DMS114 treated with DMSO at 0.1 percent for 48 hours (cell line): ENCODE results near the gene ABAT.

ENCODE experiments used
- DNase-seq: peaks from one replicate; lab custom pipeline; 2025; ENCODE audit not compliant: unreplicated experiment; lab: John Stamatoyannopoulos, UW

ABAT gene

DNA sequence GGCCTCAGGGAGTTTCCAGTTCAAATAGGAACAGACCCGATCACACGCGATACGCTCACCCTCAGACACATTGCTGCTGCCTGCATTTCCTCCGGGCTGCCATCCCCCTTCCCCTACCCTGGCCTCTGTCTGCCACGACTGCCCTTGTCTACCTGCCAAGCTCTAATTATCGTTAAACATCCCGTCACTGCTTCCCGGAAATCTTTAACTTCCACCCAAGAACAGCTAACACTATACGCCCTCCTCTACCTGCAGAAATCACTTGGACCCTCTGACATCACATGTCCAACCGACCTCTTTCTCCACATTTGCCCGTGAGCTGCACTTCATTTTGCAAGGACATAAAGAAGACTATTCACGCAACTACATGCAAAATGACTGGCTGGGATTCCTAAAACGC is 40.4 kb downstream of the ABAT start:
- no peak for DNase-seq

DNA sequence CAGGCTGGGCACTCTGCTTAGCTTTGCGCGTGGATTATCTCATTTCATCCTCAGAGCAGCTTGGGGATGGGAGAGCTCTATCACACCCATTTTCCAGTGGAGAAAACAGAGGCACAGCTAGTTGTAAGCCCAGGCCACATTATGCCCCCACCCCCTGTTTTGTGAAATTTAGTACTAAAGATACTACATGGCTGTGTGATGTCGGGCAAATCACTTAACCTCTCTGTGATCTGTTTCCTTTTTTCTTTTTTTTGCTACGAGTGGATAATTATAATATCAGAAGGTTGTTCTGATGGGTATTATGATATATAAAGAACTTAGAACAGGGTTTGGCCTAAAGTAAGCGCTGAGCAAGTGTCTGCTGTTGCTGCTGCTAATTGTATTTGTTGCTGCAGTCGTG is 41.6 kb downstream of the ABAT start:
- no peak for DNase-seq

- DNase-seq: no peak
These were observed 42.2 kb downstream of the ABAT start for GRCh38 chr16:8716592-8716991.

- DNase-seq: no peak
These were observed 43.1 kb downstream of the ABAT start for GRCh38 chr16:8717469-8717868.

DNA sequence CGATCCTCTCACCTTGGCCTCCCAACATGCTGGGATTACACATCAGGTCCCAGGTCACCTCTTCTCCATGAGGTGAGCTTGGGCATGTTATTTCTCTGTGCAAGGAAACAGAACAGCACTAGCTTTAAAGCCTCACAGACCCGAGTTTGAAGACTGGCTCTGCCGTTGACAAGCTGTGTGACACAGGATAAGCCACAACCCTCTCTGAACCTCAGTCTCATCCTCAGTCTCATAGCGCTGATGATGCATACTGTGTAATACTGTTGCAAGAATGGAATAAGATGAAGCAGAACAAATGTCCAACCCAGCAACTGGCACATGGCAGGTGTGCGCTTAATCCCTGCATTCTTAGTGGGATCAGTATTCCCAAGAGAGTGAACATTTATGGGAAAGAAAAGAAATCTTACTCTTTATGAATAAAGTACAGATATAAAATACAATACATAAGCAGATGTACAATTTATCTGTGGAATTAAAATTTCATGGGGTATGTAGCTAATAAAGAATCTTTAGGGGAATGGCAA is 43.5 kb downstream of the ABAT start:
- no peak for DNase-seq

- no peak for DNase-seq
These were observed 44.6 kb downstream of the ABAT start for GRCh38 chr16:8718851-8719680.

- DNase-seq: no peak
These were observed 45.9 kb downstream of the ABAT start for GRCh38 chr16:8720080-8720966.

DNA sequence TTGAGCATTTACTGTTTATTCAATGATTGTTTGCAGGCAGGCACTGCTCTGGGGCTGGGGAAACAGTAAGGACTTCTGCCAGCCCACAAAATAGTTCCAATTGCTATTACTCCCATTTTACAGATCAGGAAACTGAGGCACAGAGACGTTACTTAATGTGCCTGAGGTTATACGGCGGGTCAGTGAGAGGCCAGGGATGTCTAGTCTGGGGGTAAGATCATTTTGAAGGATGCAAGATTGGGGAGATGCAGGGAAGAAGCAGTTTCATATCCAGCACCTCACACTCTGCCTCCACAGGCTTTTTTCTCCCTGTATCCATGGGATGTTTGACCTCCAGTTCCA is 46.5 kb downstream of the ABAT start:
- no peak for DNase-seq

DNA sequence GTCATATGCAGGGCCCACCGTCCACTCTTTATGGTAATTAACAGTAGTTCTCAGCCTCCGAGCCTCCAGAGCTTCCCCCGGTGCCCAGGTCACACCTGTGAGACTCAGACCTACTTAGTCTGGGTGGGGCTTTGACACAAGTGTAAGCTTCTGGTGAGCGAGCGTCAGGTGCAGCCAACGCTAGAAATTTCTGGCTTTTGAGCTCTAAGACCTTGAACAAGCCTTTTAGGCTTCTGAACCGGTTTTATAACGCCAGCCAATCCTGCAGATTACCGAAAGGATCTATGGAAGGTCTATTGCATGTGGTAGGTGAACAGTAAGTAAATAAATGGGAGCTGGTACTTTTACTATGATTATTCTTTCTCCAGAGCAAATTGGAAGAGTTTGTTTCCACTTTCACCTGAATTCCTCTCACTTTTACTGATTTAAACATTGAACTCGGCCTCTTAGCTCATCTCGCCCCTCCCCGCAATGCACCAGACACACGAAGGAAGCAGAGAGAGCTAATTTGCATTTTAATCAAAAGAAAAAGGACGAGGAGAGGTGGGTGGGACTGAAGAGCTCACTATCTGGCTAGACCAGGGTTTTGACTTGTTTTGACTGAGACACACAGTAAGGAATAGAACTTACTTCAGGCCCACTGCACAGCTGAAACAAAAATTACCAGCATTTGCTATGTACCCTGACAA is 47.1 kb downstream of the ABAT start:
- DNase-seq: no peak

DNA sequence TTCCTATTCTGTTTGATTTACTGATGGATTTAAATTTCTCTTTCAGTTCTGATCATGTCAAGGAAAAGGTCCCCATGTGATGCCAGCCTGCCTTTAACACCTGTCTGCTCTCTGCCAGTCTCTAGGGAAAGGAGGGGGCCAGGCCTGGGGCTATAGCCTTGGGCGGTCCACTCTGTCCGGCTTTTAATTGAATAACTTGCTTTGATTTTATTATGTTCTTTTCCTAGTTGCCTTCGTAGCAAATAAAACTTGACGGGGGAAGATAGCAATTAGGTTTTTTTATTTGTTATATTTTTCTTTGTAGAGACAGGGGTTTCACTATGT is 47.6 kb downstream of the ABAT start:
- no peak for DNase-seq

DNA sequence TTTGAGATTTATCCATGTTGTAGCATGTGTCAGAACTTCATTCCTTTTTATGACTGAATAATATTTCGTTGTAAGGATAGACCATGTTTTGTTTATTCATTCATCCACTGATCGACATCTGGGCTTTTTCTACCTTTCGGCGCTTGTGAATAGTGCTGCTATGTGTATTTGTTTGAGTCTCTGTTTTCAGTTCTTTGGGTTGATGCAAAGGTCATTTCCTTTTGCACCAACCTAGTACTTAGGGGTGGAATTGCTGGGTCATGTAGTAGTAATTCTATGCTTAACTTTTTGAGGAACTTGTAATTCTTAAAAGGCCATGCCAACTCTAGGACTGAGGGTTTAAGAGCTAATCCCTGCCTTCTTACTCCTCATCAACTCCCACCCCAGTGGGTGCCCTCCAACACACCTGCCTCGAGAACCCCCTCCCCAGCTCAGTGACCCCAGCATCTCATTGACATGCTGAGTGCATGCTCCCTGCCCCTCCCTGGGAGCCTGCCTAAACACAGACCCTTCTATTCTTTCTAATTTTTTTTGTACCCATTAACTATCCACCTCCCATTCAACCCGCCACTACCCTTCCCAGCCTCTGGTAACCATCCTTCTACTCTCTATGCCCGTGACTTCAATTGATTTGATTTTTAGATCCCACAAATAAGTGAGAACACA is 51.2 kb downstream of the ABAT start:
- DNase-seq: no peak

- DNase-seq: no peak
These were observed 52.9 kb downstream of the ABAT start for GRCh38 chr16:8727131-8727806.

DNA sequence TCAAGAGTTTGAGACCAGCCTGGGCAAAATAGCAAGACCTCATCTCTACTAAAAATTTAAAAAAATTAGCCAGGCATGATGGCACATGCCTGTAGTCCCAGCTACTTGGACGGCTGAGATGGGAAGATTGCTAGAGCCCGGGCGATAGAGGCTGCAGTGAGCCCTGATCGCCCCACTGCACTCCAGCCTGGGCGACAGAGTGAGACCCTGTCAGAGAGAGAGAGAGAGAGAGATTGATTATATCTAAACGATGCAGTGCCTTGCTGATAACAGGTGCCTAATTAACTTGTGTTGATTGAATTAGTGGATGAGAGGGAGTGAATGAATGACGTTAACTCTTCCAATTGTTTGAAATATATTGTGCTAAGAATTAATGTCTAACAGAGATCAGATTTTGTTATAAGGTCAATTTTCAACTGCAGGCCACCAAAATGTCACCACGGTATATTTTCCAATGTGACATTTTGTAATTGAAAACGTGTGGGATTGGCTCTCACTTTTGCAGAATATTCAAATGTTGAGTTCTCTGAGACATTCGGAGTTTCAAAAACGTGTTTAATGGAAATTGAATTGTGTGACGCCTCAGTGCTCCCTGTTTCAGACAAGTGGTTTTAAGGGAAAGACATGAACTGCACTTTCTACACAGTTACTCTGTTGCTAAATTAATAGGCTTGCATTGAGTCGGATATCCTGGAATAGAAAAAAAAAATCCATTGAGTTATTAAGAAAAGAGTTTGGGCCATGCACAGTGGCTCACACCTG is 53.6 kb downstream of the ABAT start:
- DNase-seq: no peak

DNA sequence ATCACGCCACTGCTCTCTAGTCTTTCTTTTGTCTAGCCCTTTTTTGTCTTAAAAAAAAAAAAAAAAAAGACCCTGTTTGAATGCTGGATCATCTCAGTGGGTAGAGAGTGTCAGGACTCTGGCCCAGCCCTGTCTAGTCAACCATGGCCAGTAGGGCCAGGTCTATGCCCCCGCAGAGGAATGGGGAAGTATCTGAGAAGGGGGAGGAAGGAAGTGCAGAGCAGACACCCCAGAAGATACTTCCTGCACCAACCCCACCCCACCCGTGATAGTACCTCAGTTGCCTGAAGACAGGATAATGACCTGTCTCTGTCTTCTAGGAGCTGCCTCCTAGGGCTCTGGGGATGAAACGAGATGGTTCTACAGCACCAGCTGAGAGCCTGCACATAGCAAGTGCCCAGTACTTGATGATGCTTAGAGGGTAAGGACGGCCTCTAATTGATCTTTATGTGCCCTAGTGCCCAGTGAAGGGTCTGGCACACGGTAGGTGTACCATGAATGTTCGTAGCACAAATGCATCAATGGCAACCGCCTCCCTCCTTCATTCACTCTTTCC is 55.4 kb downstream of the ABAT start:
- DNase-seq: no peak

DNA sequence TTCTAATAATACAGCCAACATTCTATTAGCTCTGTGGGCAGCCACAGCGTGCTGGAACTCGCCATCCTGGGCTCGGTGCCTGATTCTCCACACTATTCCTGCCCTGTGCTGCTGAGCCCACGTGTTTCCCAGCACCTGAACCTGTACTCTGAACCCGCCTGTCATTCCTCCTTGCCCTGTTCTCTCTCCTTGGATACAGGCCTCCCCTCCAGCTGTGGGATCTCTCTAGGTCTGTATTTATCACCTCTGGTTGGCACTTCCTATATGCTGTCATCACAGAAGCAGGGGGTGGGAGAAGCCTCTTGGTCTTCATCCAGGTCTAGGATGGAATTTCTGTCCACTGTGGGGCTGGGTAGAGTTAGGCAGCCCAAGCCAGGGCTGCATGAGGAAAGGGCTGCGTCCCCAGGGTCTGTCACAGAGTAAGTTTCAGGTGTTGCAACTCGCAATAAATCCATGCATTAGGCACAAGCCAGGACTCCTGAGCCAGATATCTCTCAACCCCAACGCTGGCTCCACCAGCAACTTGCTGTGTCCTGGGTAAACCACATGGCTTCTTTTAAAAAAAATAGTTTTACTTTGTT is 56.0 kb downstream of the ABAT start:
- DNase-seq: no peak

DNA sequence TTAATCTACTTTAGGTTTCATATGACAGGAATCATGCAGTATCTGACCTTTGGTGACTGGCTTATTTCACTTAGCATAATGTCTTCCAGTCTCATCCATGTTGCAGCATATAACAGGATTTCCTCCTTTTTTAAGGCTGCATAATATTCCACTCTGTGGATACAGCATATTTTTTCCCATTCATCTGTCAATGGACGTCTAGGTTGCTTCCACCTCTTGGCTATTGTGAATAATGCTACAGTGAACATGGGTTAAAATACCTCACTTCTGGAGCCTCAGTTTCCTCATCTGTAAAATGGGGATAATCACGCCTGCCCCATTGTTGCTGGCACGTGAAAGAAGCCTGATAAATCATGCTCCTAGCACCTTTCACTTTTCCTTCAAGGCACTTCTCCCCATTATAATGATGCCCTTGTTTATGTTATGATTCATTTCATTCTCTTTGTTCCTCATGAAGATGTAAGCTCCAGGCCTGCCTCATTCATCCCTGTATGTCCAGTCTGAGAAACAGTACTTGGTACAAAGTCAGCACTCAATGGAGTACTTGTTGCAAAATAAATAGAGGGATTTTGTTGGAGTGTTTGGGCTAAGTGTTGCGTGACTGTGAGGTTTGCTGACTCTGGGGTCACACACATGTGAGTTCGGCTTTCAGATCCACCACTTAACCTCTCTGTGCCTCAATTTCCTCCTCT is 59.6 kb downstream of the ABAT start:
- no peak for DNase-seq

- no peak for DNase-seq
These were observed 61.2 kb downstream of the ABAT start for GRCh38 chr16:8735574-8735973.

- no peak for DNase-seq
These were observed 61.8 kb downstream of the ABAT start for GRCh38 chr16:8736123-8736668.
